CD4-positive, alpha-beta memory T cell (primary cell): ENCODE data around the gene DDX42. TPM values are rescaled to one million over a fixed set of nuclear protein-coding genes. Genes with fewer than 3 reads are reported as not detected.

Source experiments
- CTCF ChIA-PET: fragments of 350-600 bp; sonication (Branson Sonifier 250); formaldehyde crosslinking; loops from one replicate; lab custom pipeline; 2021; ENCODE audit warnings: inconsistent platforms; ENCODE audit not compliant: partially characterized antibody; lab: Charles Lee
- POLR2A ChIA-PET: fragments of 350-600 bp; sonication (Branson Sonifier 250); formaldehyde crosslinking; loops from one replicate; lab custom pipeline; 2021; ENCODE audit not compliant: partially characterized antibody; lab: Charles Lee
- DNase-seq, 5 donors: peaks; one replicate each; pipeline versions ENCODE4 v3.0.0 to v3.0.0-alpha.2; 2020 to 2022; ENCODE audit warnings: mixed read lengths in 1 of 5
- H3K27ac ChIP-seq: one replicate; pipeline ENCODE4 v1.7.0; 2013; ENCODE audit warnings: low read depth, low read length
- H3K27me3 ChIP-seq: 2 replicates; pipeline ENCODE4 v1.7.0; 2013; ENCODE audit warnings: mild to moderate bottlenecking, low read length, moderate library complexity; ENCODE audit not compliant: insufficient read depth
- H3K36me3 ChIP-seq: 2 replicates; pipeline ENCODE4 v1.7.0; 2013; ENCODE audit warnings: mild to moderate bottlenecking, low read length, moderate library complexity; ENCODE audit not compliant: insufficient read depth
- H3K4me1 ChIP-seq: 2 replicates; pipeline ENCODE4 v1.7.0; 2013; ENCODE audit warnings: mild to moderate bottlenecking, low read length, moderate library complexity; ENCODE audit not compliant: insufficient read depth
- H3K4me3 ChIP-seq, 2 donors: one replicate each; pipeline ENCODE4 v1.7.0; 2013; ENCODE audit warnings: low read length in 2 of 2, mild to moderate bottlenecking in 1 of 2
- H3K9me3 ChIP-seq, 2 donors: one replicate each; pipeline ENCODE4 v1.7.0; 2013; ENCODE audit warnings: low read length in 2 of 2, control low read depth in 1 of 2; ENCODE audit not compliant: control insufficient read depth in 1 of 2
- H3K27ac Mint-ChIP-seq, 7 donors: one replicate each; pipeline ENCODE4 v1.8.0; 2020 to 2021; ENCODE audit warnings: mixed read lengths in 7 of 7, mild to moderate bottlenecking in 6 of 7, inconsistent platforms in 3 of 7, moderate library complexity in 3 of 7
- H3K27me3 Mint-ChIP-seq, 2 donors: one replicate each; pipeline ENCODE4 v1.8.0; 2020 to 2021; ENCODE audit warnings: mixed read lengths in 2 of 2
- H3K36me3 Mint-ChIP-seq, 2 donors: one replicate each; pipeline ENCODE4 v1.8.0; 2020 to 2021; ENCODE audit warnings: mixed read lengths in 2 of 2, inconsistent platforms in 1 of 2, mild to moderate bottlenecking in 1 of 2
- H3K4me1 Mint-ChIP-seq, 4 donors: one replicate each; pipeline ENCODE4 v1.8.0; 2020 to 2021; ENCODE audit warnings: mixed read lengths in 4 of 4, mild to moderate bottlenecking in 1 of 4
- H3K4me3 Mint-ChIP-seq, 8 donors: one replicate each; pipeline ENCODE4 v1.8.0; 2020 to 2021; ENCODE audit warnings: mixed read lengths in 8 of 8, mild to moderate bottlenecking in 7 of 8, moderate library complexity in 6 of 8, inconsistent platforms in 3 of 8
- H3K9me3 Mint-ChIP-seq, 8 donors: one replicate each; pipeline ENCODE4 v1.8.0; 2020 to 2021; ENCODE audit warnings: mixed read lengths in 8 of 8, mild to moderate bottlenecking in 5 of 8, inconsistent platforms in 3 of 8, moderate library complexity in 1 of 8
- intact Hi-C: fragments of 100-400 bp; cut with micrococcal nuclease; formaldehyde crosslinking; loops from one replicate; pipeline ENCODE4 v1.15.1; 2023
- polyA plus RNA-seq, 2 donors: library from polyadenylated mRNA; unstranded; fragments of 300-500 nt; fragmentation: Illumina TruSeq; gene quantifications; one replicate each; pipeline ENCODE4 v1.2.3, GENCODE V29; 2021
- total RNA-seq, 2 experiments: library from RNA; stranded (reverse); gene quantifications; one replicate each; pipeline ENCODE4 v1.2.3, GENCODE V29; 2021

DDX42 gene
- total and polyA plus RNA-seq, 4 experiments from 2014 or later, result 6.9 to 183 (median 96.2) TPM

DNA sequence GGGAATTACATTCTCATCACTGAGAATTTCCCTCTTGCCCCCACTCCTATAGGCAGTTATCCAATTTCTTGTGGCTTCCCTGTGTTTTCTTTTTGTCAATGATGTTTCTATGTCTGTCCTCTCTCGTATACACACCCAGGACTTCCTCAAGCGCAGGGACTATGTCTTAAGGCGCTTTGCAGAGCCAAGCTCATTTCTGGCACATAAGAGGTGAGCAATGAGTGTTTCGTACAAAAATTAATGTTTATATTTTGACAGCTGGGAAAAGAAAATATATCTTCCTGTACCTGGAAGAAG, 947 bp downstream of the DDX42 start:
- intact Hi-C loops, result loop anchor here (5.0 kb wide), 1 partner anchor 732 kb away; the partner anchor contains the start of genes CEP95 and DDX5
- CTCF ChIA-PET, result interaction anchor here (0.8 to 2.2 kb wide), 2 partner anchors 65 to 74 kb away, joined by 3 to 5 read pairs; no protein-coding TSS in a partner anchor
- H3K36me3 Mint-ChIP-seq, result peaks cover 7 to 50% of the 10 kb centered on the region in 2 donors
- peaks cover 0 to 3% (median 0%) of the 10 kb centered on the region in 8 donors for H3K9me3 Mint-ChIP-seq
- peak overlapping the region; percentile 99 to 100 (median 100) for H3K27ac Mint-ChIP-seq
- H3K9me3 ChIP-seq, result no peaks in the 10 kb centered on the region
- H3K4me1 Mint-ChIP-seq, result peaks cover 35 to 93% (median 58%) of the 10 kb centered on the region in 4 donors
- peak overlapping the region; percentile 74 to 97 for H3K4me3 ChIP-seq
- POLR2A ChIA-PET, result interaction anchor here (0.9 to 6.7 kb wide), 23 partner anchors 8 to 731 kb away, joined by 3 to 178 read pairs (median 9); partner anchors contain the start of genes CEP95, DDX5, ICAM2 and LIMD2
- H3K4me3 Mint-ChIP-seq, result peak overlapping the region; percentile 91 to 100 (median 99)
- DNase-seq, result peak in 4 of 5 donors; percentile 6 to 20 (median 16)
- peaks cover 5% of the 10 kb centered on the region for H3K36me3 ChIP-seq
- no peaks in the 10 kb centered on the region for H3K27me3 ChIP-seq
- peaks cover 74% of the 10 kb centered on the region for H3K4me1 ChIP-seq
- peak overlapping the region; percentile 99 for H3K27ac ChIP-seq
- H3K27me3 Mint-ChIP-seq, result no peaks in the 10 kb centered on the region

DNA sequence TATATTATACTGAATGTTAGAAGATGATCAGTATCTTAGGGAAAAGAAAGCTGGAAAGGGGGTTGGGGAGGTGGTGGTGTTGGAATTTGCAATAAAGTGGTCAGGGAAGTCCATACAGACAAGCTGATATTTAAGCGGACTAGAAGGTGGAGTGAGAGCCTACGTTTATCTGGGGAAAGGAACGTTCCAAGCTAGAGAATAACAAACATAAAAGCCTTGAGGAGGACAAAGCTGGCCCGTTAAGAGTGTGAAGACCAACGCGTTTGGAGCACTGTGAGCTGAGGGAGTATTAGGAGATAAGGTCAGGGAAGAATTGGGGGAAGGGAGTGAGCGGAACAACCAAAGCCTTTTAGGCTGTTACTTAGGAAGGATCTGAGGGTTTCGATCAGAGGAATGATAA, 1.4 kb downstream of the DDX42 start:
- Mint-ChIP-seq H3K27ac (peak overlapping the region; percentile 62 to 100 (median 100)), H3K27me3 (no peaks in the 10 kb centered on the region), H3K9me3 (peaks cover 0 to 3% (median 0%) of the 10 kb centered on the region in 8 donors), H3K4me1 (peaks cover 36 to 93% (median 59%) of the 10 kb centered on the region in 4 donors), H3K36me3 (peaks cover 8 to 53% of the 10 kb centered on the region in 2 donors), H3K4me3 (peak overlapping the region; percentile 91 to 100 (median 99))
- H3K27me3 ChIP-seq, result no peaks in the 10 kb centered on the region
- ChIA-PET POLR2A (interaction anchor here (0.7 to 6.7 kb wide), 15 partner anchors 8 to 730 kb away, joined by 3 to 178 read pairs (median 26); partner anchors contain the start of genes CEP95, DDX5, ICAM2 and LIMD2), CTCF (interaction anchor here (0.8 to 2.2 kb wide), 3 partner anchors 66 to 78 kb away, joined by 3 to 5 read pairs (median 4); no protein-coding TSS in a partner anchor)
- no peak for DNase-seq
- peak overlapping the region in 1 of 2 donors; percentile 97 for H3K4me3 ChIP-seq
- intact Hi-C loops, result no loop called here
- peak overlapping the region; percentile 99 for H3K27ac ChIP-seq
- H3K36me3 ChIP-seq, result peaks cover 5% of the 10 kb centered on the region
- H3K9me3 ChIP-seq, result no peaks in the 10 kb centered on the region
- H3K4me1 ChIP-seq, result peaks cover 74% of the 10 kb centered on the region

DNA sequence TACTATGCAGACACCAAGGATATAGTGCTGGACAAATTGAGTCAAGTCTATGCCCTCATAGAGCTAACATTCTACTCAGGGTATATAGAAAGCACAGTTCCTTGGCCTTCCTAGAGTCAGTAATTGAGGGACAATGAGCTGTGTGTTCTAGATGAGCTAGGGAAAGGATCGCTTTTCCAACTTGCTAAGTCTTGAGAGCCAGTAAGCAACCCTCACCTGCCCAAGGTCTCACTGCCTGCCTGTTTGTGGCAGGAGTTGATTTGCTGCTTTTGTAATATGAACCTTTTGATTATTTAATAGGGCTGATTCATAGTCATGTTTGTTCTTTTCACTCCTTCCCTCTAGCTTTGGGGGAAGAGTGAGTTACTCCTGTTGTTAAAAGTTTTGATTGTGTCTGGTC, 6.5 kb downstream of the DDX42 start:
- H3K9me3 ChIP-seq, result no peaks in the 10 kb centered on the region
- peaks cover 43 to 80% (median 63%) of the 10 kb centered on the region in 4 donors for H3K4me1 Mint-ChIP-seq
- H3K27ac Mint-ChIP-seq, result peak overlapping the region in 2 of 7 donors; percentile 5 to 47
- no peaks in the 10 kb centered on the region for H3K27me3 Mint-ChIP-seq
- H3K36me3 ChIP-seq, result peaks cover 5% of the 10 kb centered on the region
- CTCF ChIA-PET, result no interaction called here
- H3K4me3 Mint-ChIP-seq, result no peak overlapping the region
- H3K9me3 Mint-ChIP-seq, result no peaks in the 10 kb centered on the region
- peaks cover 75% of the 10 kb centered on the region for H3K4me1 ChIP-seq
- H3K36me3 Mint-ChIP-seq, result peaks cover 18 to 55% of the 10 kb centered on the region in 2 donors
- H3K27ac ChIP-seq, result no peak overlapping the region
- intact Hi-C loops, result no loop called here
- POLR2A ChIA-PET, result no interaction called here
- no peak for DNase-seq
- no peaks in the 10 kb centered on the region for H3K27me3 ChIP-seq
- no peak overlapping the region for H3K4me3 ChIP-seq

- H3K4me3 Mint-ChIP-seq, result no peak overlapping the region
- ChIA-PET CTCF (interaction anchor here (1.3 kb wide), 1 partner anchor 8 kb away, joined by 4 read pairs; the partner anchor contains the start of genes CCDC47 and DDX42), POLR2A (no interaction called here)
- no peaks in the 10 kb centered on the region for H3K9me3 Mint-ChIP-seq
- Histone ChIP-seq H3K4me1 (peaks cover 70% of the 10 kb centered on the region), H3K27ac (no peak overlapping the region), H3K27me3 (no peaks in the 10 kb centered on the region), H3K4me3 (no peak overlapping the region), H3K9me3 (no peaks in the 10 kb centered on the region), H3K36me3 (peaks cover 5% of the 10 kb centered on the region)
- peak overlapping the region in 6 of 7 donors; percentile 5 to 58 (median 23) for H3K27ac Mint-ChIP-seq
- DNase-seq, result no peak
- no peaks in the 10 kb centered on the region for H3K27me3 Mint-ChIP-seq
- H3K36me3 Mint-ChIP-seq, result peaks cover 18 to 58% of the 10 kb centered on the region in 2 donors
- intact Hi-C loops, result no loop called here
- H3K4me1 Mint-ChIP-seq, result peaks cover 42 to 80% (median 62%) of the 10 kb centered on the region in 4 donors
Measured at GRCh38 chr17:63780928-63781327, 7.0 kb downstream of the DDX42 start.

- H3K27me3 Mint-ChIP-seq, result no peaks in the 10 kb centered on the region
- Histone ChIP-seq H3K4me3 (no peak overlapping the region), H3K27me3 (no peaks in the 10 kb centered on the region), H3K9me3 (no peaks in the 10 kb centered on the region), H3K4me1 (peaks cover 46% of the 10 kb centered on the region), H3K36me3 (peaks cover 16% of the 10 kb centered on the region), H3K27ac (no peak overlapping the region)
- peaks cover 19 to 63% of the 10 kb centered on the region in 2 donors for H3K36me3 Mint-ChIP-seq
- H3K27ac Mint-ChIP-seq, result peak overlapping the region; percentile 16 to 75 (median 60)
- POLR2A ChIA-PET, result interaction anchor here (1.1 to 3.9 kb wide), 4 partner anchors 9 to 89 kb away, joined by 3 to 26 read pairs (median 6); partner anchors contain the start of genes CCDC47 and DDX42
- H3K9me3 Mint-ChIP-seq, result no peaks in the 10 kb centered on the region
- H3K4me1 Mint-ChIP-seq, result peaks cover 31 to 55% (median 44%) of the 10 kb centered on the region in 4 donors
- CTCF ChIA-PET, result interaction anchor here (1.5 kb wide), 2 partner anchors 22 to 29 kb away, joined by 3 read pairs; no protein-coding TSS in a partner anchor
- no peak for DNase-seq
- intact Hi-C loops, result no loop called here
- peak overlapping the region in 1 of 8 donors; percentile 12 for H3K4me3 Mint-ChIP-seq
Measured at GRCh38 chr17:63783522-63783921, 9.6 kb downstream of the DDX42 start.

DNA sequence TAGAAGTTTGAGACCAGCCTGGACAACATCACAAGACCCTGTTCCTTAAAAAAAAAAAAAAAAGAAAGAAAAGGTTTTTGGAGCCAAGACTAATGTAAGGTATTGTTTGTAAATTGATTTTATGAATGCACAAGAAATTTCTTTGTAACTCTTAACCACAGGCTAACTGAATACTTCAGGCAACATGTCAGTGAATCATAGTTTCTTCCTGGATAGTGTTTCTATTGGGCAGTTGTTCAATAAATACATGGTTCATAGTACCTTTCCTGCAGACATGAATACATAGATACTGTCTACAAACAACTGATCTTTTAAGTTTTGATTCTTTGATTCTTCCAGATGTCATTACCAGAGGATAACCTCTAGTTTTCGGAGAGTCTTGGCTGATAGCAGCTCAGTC, 11.6 kb downstream of the DDX42 start:
- H3K36me3 ChIP-seq, result peaks cover 29% of the 10 kb centered on the region

GRCh38 chr17:63786117-63786516, 12.1 kb downstream of the DDX42 start:
- H3K27me3 Mint-ChIP-seq, result no peaks in the 10 kb centered on the region
- H3K4me3 ChIP-seq, result no peak overlapping the region
- peaks cover 15 to 58% of the 10 kb centered on the region in 2 donors for H3K36me3 Mint-ChIP-seq
- DNase-seq, result no peak
- peaks cover 27% of the 10 kb centered on the region for H3K4me1 ChIP-seq
- H3K27ac Mint-ChIP-seq, result peak overlapping the region in 3 of 7 donors; percentile 15 to 52 (median 22)
- no peaks in the 10 kb centered on the region for H3K9me3 Mint-ChIP-seq
- H3K4me1 Mint-ChIP-seq, result peaks cover 19 to 32% (median 27%) of the 10 kb centered on the region in 4 donors
- no peak overlapping the region for H3K4me3 Mint-ChIP-seq
- H3K9me3 ChIP-seq, result no peaks in the 10 kb centered on the region
- H3K27me3 ChIP-seq, result no peaks in the 10 kb centered on the region
- H3K27ac ChIP-seq, result no peak overlapping the region
- POLR2A ChIA-PET, result no interaction called here
- intact Hi-C loops, result no loop called here
- peaks cover 31% of the 10 kb centered on the region for H3K36me3 ChIP-seq
- CTCF ChIA-PET, result no interaction called here

More for the DNA sequence above, 11.6 kb downstream of the DDX42 start:
- Mint-ChIP-seq H3K27me3 (no peaks in the 10 kb centered on the region), H3K9me3 (no peaks in the 10 kb centered on the region), H3K4me1 (peaks cover 24 to 38% (median 32%) of the 10 kb centered on the region in 4 donors), H3K27ac (peak overlapping the region in 3 of 7 donors; percentile 27 to 76 (median 58)), H3K4me3 (peak overlapping the region in 1 of 8 donors; percentile 34), H3K36me3 (peaks cover 15 to 61% of the 10 kb centered on the region in 2 donors)
- intact Hi-C loops, result no loop called here
- Histone ChIP-seq H3K27me3 (no peaks in the 10 kb centered on the region), H3K4me1 (peaks cover 33% of the 10 kb centered on the region), H3K4me3 (no peak overlapping the region), H3K9me3 (no peaks in the 10 kb centered on the region), H3K27ac (no peak overlapping the region)
- CTCF ChIA-PET, result no interaction called here
- DNase-seq, result no peak
- POLR2A ChIA-PET, result interaction anchor here (3.1 kb wide), 1 partner anchor 71 kb away, joined by 7 read pairs; no protein-coding TSS in a partner anchor
